K562 (cell line): Measurements from ENCODE around the gene CCDC85B. TPM values are rescaled to one million over a fixed set of nuclear protein-coding genes. Genes with fewer than 3 reads are reported as not detected.

Source experiments
- ARNT ChIP-seq, 2 experiments: fragments of 450-650 bp; IDR thresholded peaks; 2 replicates each; pipeline ENCODE4 v1.6.1; 2016; ENCODE audit warnings: mild to moderate bottlenecking in 1 of 2
- ASH1L ChIP-seq: fragments of 450-650 bp; IDR thresholded peaks from 2 replicates; pipeline ENCODE4 v1.6.1; 2018; ENCODE audit warnings: borderline replicate concordance, mild to moderate bottlenecking, low read depth; ENCODE audit not compliant: partially characterized antibody
- BACH1 ChIP-seq: fragments of 200-800 bp; sonication (Bioruptor generic); IDR thresholded peaks from 2 replicates; pipeline ENCODE4 v1.6.1; 2016; ENCODE audit warnings: missing genetic modification characterization, missing compliant biosample characterization
- CBFB ChIP-seq: sonication (generic); formaldehyde crosslinking; IDR thresholded peaks from 2 replicates; pipeline ENCODE4 v1.4.0; 2020; ENCODE audit warnings: mild to moderate bottlenecking, missing genetic modification reagents
- CSDE1 ChIP-seq, 2 experiments: fragments of 450-650 bp; IDR thresholded peaks; 2 replicates each; pipeline ENCODE4 v1.6.1; 2016; ENCODE audit warnings: mild to moderate bottlenecking in 1 of 2
- E2F4 ChIP-seq: sonication (generic); formaldehyde crosslinking; IDR thresholded peaks from 2 replicates; pipeline ENCODE4 v1.8.0; 2022; ENCODE audit warnings: mild to moderate bottlenecking, low read depth, missing genetic modification reagents
- ELF4 ChIP-seq: fragments of 450-650 bp; formaldehyde crosslinking; IDR thresholded peaks from 2 replicates; pipeline ENCODE4 v1.4.0; 2022; ENCODE audit warnings: missing genetic modification characterization
- FOXJ3 ChIP-seq: sonication (generic); formaldehyde crosslinking; IDR thresholded peaks from 2 replicates; pipeline ENCODE4 v1.4.0; 2020; ENCODE audit warnings: mild to moderate bottlenecking, missing genetic modification reagents
- GATA2 ChIP-seq: sonication (generic); formaldehyde crosslinking; IDR thresholded peaks from 2 replicates; pipeline ENCODE4 v1.4.0; 2020; ENCODE audit warnings: mild to moderate bottlenecking, missing genetic modification reagents
- HDAC1 ChIP-seq, 2 experiments: fragments of 450-650 bp; IDR thresholded peaks; 2 replicates each; pipeline ENCODE4 v1.6.1; 2016 to 2017; ENCODE audit warnings: inconsistent platforms in 1 of 2, mild to moderate bottlenecking in 1 of 2, moderate library complexity in 1 of 2
- KLF16 ChIP-seq: IDR thresholded peaks from 2 replicates; pipeline ENCODE4 v1.6.1; 2016; ENCODE audit warnings: antibody characterized with exemption
- MAFK ChIP-seq: IDR thresholded peaks from 2 replicates; pipeline ENCODE4 v1.6.1; 2011; ENCODE audit warnings: low read length, improper control_type of control experiment
- MEF2A ChIP-seq: IDR thresholded peaks from 2 replicates; pipeline ENCODE4 v1.6.1; 2011; ENCODE audit warnings: low read depth, mild to moderate bottlenecking, low read length, moderate library complexity; ENCODE audit not compliant: control insufficient read depth
- MIER1 ChIP-seq: fragments of 450-650 bp; IDR thresholded peaks from 2 replicates; pipeline ENCODE4 v1.6.1; 2016; ENCODE audit warnings: antibody characterized with exemption, mild to moderate bottlenecking, low read depth
- MYNN ChIP-seq, 2 experiments: sonication (generic); formaldehyde crosslinking in 1 of 2; IDR thresholded peaks; 2 replicates each; pipeline versions ENCODE4 v1.5.0 to v1.6.1; 2016 to 2020; ENCODE audit warnings: antibody characterized with exemption in 1 of 2, missing genetic modification reagents in 1 of 2
- NFE2L1 ChIP-seq: fragments of 450-650 bp; IDR thresholded peaks from 2 replicates; pipeline ENCODE4 v1.6.1; 2016; ENCODE audit warnings: missing genetic modification characterization, low read depth, mild to moderate bottlenecking, missing compliant biosample characterization, moderate library complexity, borderline replicate concordance
- NFYB ChIP-seq: IDR thresholded peaks from 2 replicates; pipeline ENCODE4 v1.6.1; 2011; ENCODE audit warnings: mild to moderate bottlenecking, moderate library complexity; ENCODE audit not compliant: insufficient read length; ENCODE audit errors: extremely low read depth
- NR3C1 ChIP-seq: sonication (generic); formaldehyde crosslinking; IDR thresholded peaks from 2 replicates; pipeline ENCODE4 v1.8.1; 2022; ENCODE audit warnings: missing genetic modification reagents
- PURB ChIP-seq: sonication (generic); formaldehyde crosslinking; IDR thresholded peaks from 2 replicates; pipeline ENCODE4 v1.9.0; 2021; ENCODE audit warnings: low read depth, mild to moderate bottlenecking, missing genetic modification reagents
- RAD51 ChIP-seq: fragments of 450-650 bp; IDR thresholded peaks from 2 replicates; pipeline ENCODE4 v1.7.1; 2016; ENCODE audit warnings: low read depth, mild to moderate bottlenecking, borderline replicate concordance
- RBM25 ChIP-seq: fragments of 200-400 bp; formaldehyde crosslinking; IDR thresholded peaks from 2 replicates; pipeline ENCODE4 v1.6.1; 2018; ENCODE audit warnings: low read length, low read depth, moderate library complexity; ENCODE audit not compliant: severe bottlenecking
- SMARCC2 ChIP-seq: fragments of 450-650 bp; IDR thresholded peaks from 2 replicates; pipeline ENCODE4 v1.6.1; 2017; ENCODE audit warnings: antibody characterized with exemption, moderate library complexity, mild to moderate bottlenecking, low read depth
- TEAD2 ChIP-seq: fragments of 450-650 bp; IDR thresholded peaks from 2 replicates; pipeline ENCODE4 v1.6.1; 2016; ENCODE audit warnings: missing genetic modification characterization, control low read depth, missing compliant biosample characterization
- THAP7 ChIP-seq: fragments of 250-450 bp; sonication (Bioruptor Pico); IDR thresholded peaks from 2 replicates; pipeline ENCODE4 v1.5.0; 2021
- YBX1 ChIP-seq: fragments of 450-650 bp; IDR thresholded peaks from 2 replicates; pipeline ENCODE4 v1.7.1; 2016; ENCODE audit warnings: mild to moderate bottlenecking
- ZC3H11A ChIP-seq: IDR thresholded peaks from 2 replicates; pipeline ENCODE4 v1.6.1; 2012; ENCODE audit warnings: low read depth, low read length, improper control_type of control experiment
- ZFPM2 ChIP-seq: fragments of 250-450 bp; sonication (Bioruptor Pico); IDR thresholded peaks from 2 replicates; pipeline ENCODE4 v1.5.1; 2022; ENCODE audit warnings: mild to moderate bottlenecking
- ZNF224 ChIP-seq: sonication (generic); formaldehyde crosslinking; IDR thresholded peaks from 2 replicates; pipeline ENCODE4 v1.8.0; 2022; ENCODE audit warnings: mild to moderate bottlenecking, missing genetic modification reagents
- ZNF311 ChIP-seq: fragments of 250-450 bp; sonication (Bioruptor Pico); IDR thresholded peaks from 2 replicates; pipeline ENCODE4 v1.4.0; 2020; ENCODE audit warnings: mild to moderate bottlenecking, moderate library complexity
- ZNF436 ChIP-seq: fragments of 250-450, 450-650 bp; sonication (Bioruptor Pico); formaldehyde crosslinking; IDR thresholded peaks from 2 replicates; pipeline ENCODE4 v1.7.0; 2020; ENCODE audit warnings: mild to moderate bottlenecking
- ZSCAN32 ChIP-seq: fragments of 450-650 bp; formaldehyde crosslinking; IDR thresholded peaks from 2 replicates; pipeline ENCODE4 v1.4.0; 2020; ENCODE audit warnings: mild to moderate bottlenecking, moderate library complexity
- polyA plus RNA-seq, 8 experiments: library from polyadenylated mRNA; depleted of rRNA in 4 of 8; stranded (reverse) in 5 of 8; unstranded in 3 of 8; fragments of >200 nt; fragmentation: Nextera tagmentation in 2 of 8; fragmentation: Illumina TruSeq in 1 of 8; extraction: Ambion mirVana in 2 of 8; extraction: Trizol in 1 of 8; gene quantifications; 2 replicates each; pipeline versions ENCODE4 v1.2.1 to v1.2.3, GENCODE V29; 2011 to 2014; ENCODE audit warnings: inconsistent platforms in 1 of 8, missing spikeins in 1 of 8
- total RNA-seq, 7 experiments: library from RNA; depleted of rRNA in 6 of 7; stranded (reverse); fragments of >200 nt in 6 of 7; fragmentation: Illumina TruSeq in 2 of 7; extraction: Trizol in 2 of 7; gene quantifications; 2 replicates each; pipeline versions ENCODE4 v1.2.1 to v1.2.3, GENCODE V29; 2011 to 2021; ENCODE audit warnings: low replicate concordance in 1 of 7

CCDC85B gene
- total and polyA plus RNA-seq, 9 of the 15 experiments (the other 6 are each of a cell fraction or from before 2014, with no cell fraction given) = 0.14 to 138 (median 6.2) TPM

- TF ChIP-seq GATA2 = no peak
- no peak for TF ChIP-seq NFYB
- TF ChIP-seq SMARCC2 = no peak
- TF ChIP-seq CBFB = no peak
- TF ChIP-seq KLF16 = no peak
- no peak for TF ChIP-seq NFE2L1 (tag)
- no peak for TF ChIP-seq YBX1
- TF ChIP-seq ASH1L = no peak
- no peak for TF ChIP-seq ZC3H11A
- no peak for TF ChIP-seq NR3C1
- no peak for TF ChIP-seq ARNT (IDR thresholded peaks at IDR 0.05)
- no peak for TF ChIP-seq MAFK
- TF ChIP-seq ZSCAN32 (CRISPR knock-in tag) = no peak
- no peak for TF ChIP-seq THAP7 (CRISPR knock-in tag)
- no peak for TF ChIP-seq ZFPM2 (CRISPR knock-in tag)
- no peak for TF ChIP-seq FOXJ3 (CRISPR knock-in tag)
- TF ChIP-seq RBM25 = no peak
- TF ChIP-seq ZNF311 (CRISPR knock-in tag) = no peak
- peak; percentile 90 for TF ChIP-seq RAD51
- no peak for TF ChIP-seq TEAD2
- no peak for TF ChIP-seq CSDE1 (IDR thresholded peaks at IDR 0.05)
- no peak for TF ChIP-seq MEF2A
- no peak for TF ChIP-seq ZNF436 (CRISPR knock-in tag)
- 0 out of 2 replicates have a peak, but pooled peaks have one; percentile 57 for TF ChIP-seq MYNN (IDR thresholded peaks at IDR 0.05)
- no peak for TF ChIP-seq MYNN (CRISPR knock-in tag; IDR thresholded peaks at IDR 0.05)
- no peak for TF ChIP-seq MIER1
- TF ChIP-seq PURB = no peak
- TF ChIP-seq E2F4 = no peak; the same call in 1 of the 2 replicates
- TF ChIP-seq BACH1 = no peak
- no peak for TF ChIP-seq ZNF224 (CRISPR knock-in tag)
- no peak for TF ChIP-seq ELF4
- peak in 1 of 2 experiments; percentile 61; a peak in 2 of 4 replicates for TF ChIP-seq HDAC1 (IDR thresholded peaks at IDR 0.05)
Observed at GRCh38 chr11:65873318-65874156, 16.9 kb upstream of the CCDC85B start (continued).
